HPDE6-E6E7 (cell line): ENCODE results near the gene ADGRG7.

Experiments
- DNase-seq: peaks from one replicate; pipeline ENCODE4 v3.0.0; 2011; ENCODE audit warnings: missing footprints; ENCODE audit errors: extremely low spot score

The ADGRG7 gene

GRCh38 chr3:100743535-100743934 lies 134.1 kb downstream of the ADGRG7 start:
- no peak for DNase-seq

GRCh38 chr3:100744671-100745070 lies 135.3 kb downstream of the ADGRG7 start:
- DNase-seq = no peak
